ENCODE data around the gene LDB3.

LDB3 gene

GRCh38 chr10:86665218-86665607 lies 3.1 kb upstream of the LDB3 start:
- DNase-seq, result no peak

- no peak for DNase-seq
Measured at GRCh38 chr10:86665868-86666267, 2.4 kb upstream of the LDB3 start.

GRCh38 chr10:86666538-86666937 lies 1.8 kb upstream of the LDB3 start:
- no peak for DNase-seq

- no peak for DNase-seq
Measured at GRCh38 chr10:86667421-86668181, 710 bp upstream of the LDB3 start.

- DNase-seq, result no peak
Measured at GRCh38 chr10:86670290-86670811, 2.0 kb downstream of the LDB3 start.

GRCh38 chr10:86670876-86671275 lies 2.6 kb downstream of the LDB3 start:
- DNase-seq, result no peak

- no peak for DNase-seq
Measured at GRCh38 chr10:86671419-86671818, 3.1 kb downstream of the LDB3 start.

GRCh38 chr10:86671985-86672710 lies 3.8 kb downstream of the LDB3 start:
- DNase-seq, result no peak

- DNase-seq, result no peak
Measured at GRCh38 chr10:86673216-86673826, 5.0 kb downstream of the LDB3 start.

- DNase-seq, result no peak
Measured at GRCh38 chr10:86673827-86674581, 5.7 kb downstream of the LDB3 start.

GRCh38 chr10:86674912-86675311 lies 6.6 kb downstream of the LDB3 start:
- no peak for DNase-seq

- DNase-seq, result no peak
Measured at GRCh38 chr10:86677374-86677773, 9.1 kb downstream of the LDB3 start.

- no peak for DNase-seq
Measured at GRCh38 chr10:86678999-86679792, 10.9 kb downstream of the LDB3 start.

GRCh38 chr10:86681047-86681446 lies 12.7 kb downstream of the LDB3 start:
- DNase-seq, result no peak

- no peak for DNase-seq
Measured at GRCh38 chr10:86681722-86682386, 13.5 kb downstream of the LDB3 start.

GRCh38 chr10:86682675-86683074 lies 14.4 kb downstream of the LDB3 start:
- no peak for DNase-seq

- no peak for DNase-seq
Measured at GRCh38 chr10:86684331-86685097, 16.2 kb downstream of the LDB3 start.

GRCh38 chr10:86685416-86685815 lies 17.1 kb downstream of the LDB3 start:
- DNase-seq, result no peak

GRCh38 chr10:86685893-86686632 lies 17.8 kb downstream of the LDB3 start:
- DNase-seq, result no peak

GRCh38 chr10:86686972-86687371 lies 18.7 kb downstream of the LDB3 start:
- DNase-seq, result no peak
